ENCODE results near the gene PARD3B.

The PARD3B gene

GRCh38 chr2:205276116-205276777, 731.0 kb downstream of the PARD3B start:
- DNase-seq (ENCODE audit: low read depth): no peak

- DNase-seq (ENCODE audit: low read depth): no peak
Measured at GRCh38 chr2:205280596-205281236, 735.4 kb downstream of the PARD3B start.

GRCh38 chr2:205283736-205284270, 738.5 kb downstream of the PARD3B start:
- DNase-seq (ENCODE audit: low read depth): no peak

- DNase-seq (ENCODE audit: low read depth): no peak
Measured at GRCh38 chr2:205284334-205284733, 739.1 kb downstream of the PARD3B start.

GRCh38 chr2:205287316-205287715, 742.0 kb downstream of the PARD3B start:
- DNase-seq (ENCODE audit: low read depth): no peak

GRCh38 chr2:205288686-205289085, 743.4 kb downstream of the PARD3B start:
- DNase-seq (ENCODE audit: low read depth): no peak

GRCh38 chr2:205290299-205290698, 745.0 kb downstream of the PARD3B start:
- DNase-seq (ENCODE audit: low read depth): no peak

GRCh38 chr2:205292665-205293295, 747.5 kb downstream of the PARD3B start:
- no peak for DNase-seq (ENCODE audit: low read depth)

DNA sequence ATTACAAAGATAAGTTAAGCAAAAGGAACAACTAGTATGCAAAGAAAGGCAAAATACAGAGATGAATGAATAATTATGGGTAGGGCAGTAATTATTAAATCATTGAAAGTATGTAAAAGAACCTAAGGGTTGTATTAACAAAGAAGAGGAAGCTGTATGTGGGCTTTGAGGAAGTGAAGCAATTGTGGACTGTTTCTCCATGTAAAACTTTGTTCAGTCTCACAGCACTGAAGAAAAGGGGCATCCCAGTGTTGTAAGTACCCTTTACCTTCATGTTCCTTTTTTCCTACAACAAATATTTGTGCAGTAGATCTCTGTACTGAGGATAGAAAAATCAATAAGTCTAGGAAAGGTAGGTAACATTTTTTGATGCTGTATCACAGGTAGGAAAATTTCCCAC, 748.3 kb downstream of the PARD3B start:
- no peak for DNase-seq (ENCODE audit: low read depth)

DNA sequence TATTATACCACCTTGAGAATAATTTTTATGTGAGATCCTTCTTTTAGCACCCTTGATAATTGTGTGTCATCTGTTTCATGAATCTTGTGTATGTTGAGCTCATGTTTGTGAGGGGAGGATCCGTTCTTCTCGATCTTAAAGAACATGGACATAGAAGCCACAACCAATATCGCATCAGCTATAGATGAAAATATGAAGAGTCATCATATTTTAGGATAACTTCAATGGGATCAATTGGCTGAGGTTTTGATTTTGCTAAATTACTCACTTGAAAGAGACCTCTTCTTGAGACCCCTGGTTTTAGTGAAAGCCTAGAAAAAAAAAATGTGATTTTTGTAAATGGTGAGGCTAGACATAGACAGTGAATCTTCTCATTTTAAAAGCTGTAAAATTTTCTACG, 751.7 kb downstream of the PARD3B start:
- DNase-seq (ENCODE audit: low read depth): no peak

GRCh38 chr2:205297368-205297767, 752.1 kb downstream of the PARD3B start:
- no peak for DNase-seq (ENCODE audit: low read depth)

DNA sequence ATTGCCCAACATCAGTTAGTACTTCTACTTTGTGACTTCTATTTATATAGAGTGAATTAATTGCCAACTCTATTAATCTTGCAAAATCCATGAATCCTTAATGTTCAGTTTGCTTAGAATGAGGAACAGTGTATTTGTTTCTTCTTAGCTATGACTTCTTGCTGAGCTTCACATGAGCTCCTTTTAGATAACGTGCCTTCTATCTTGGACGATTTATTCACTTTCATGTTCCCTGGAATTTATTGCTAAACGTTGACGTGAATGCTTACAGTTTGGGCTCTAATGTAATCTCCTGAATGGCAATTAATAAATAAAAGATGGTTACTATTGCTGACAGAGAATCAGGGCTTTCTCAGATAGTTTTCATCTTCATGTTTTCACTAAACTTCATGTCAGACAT, 752.6 kb downstream of the PARD3B start:
- no peak for DNase-seq (ENCODE audit: low read depth)

GRCh38 chr2:205311201-205311600, 765.9 kb downstream of the PARD3B start:
- DNase-seq (ENCODE audit: low read depth): no peak

- DNase-seq (ENCODE audit: low read depth): no peak
Measured at GRCh38 chr2:205321231-205321630, 776.0 kb downstream of the PARD3B start.

DNA sequence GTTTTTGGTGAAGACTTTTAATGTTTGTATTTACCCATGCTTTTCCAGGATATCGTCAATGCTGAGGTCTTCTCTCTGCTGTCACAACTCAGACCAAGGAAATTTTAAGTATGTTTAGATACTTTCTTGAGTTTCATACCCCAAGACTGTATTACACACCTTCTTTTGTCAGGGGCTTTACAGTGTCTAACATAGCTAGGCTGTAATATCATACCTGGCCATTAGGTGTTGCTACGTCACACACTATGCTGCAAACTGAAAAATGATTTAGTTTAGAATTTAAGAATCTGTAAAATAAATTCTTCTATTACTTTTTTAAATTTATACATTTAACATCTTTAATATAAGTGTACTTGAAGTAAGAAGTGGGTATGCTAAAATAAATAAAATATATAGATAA, 778.7 kb downstream of the PARD3B start:
- DNase-seq (ENCODE audit: low read depth): no peak

- no peak for DNase-seq (ENCODE audit: low read depth)
Measured at GRCh38 chr2:205324355-205324754, 779.1 kb downstream of the PARD3B start.

GRCh38 chr2:205333351-205333750, 788.1 kb downstream of the PARD3B start:
- DNase-seq (ENCODE audit: low read depth): no peak

GRCh38 chr2:205337274-205337673, 792.0 kb downstream of the PARD3B start:
- DNase-seq (ENCODE audit: low read depth): no peak

- DNase-seq (ENCODE audit: low read depth): no peak
Measured at GRCh38 chr2:205338156-205338555, 792.9 kb downstream of the PARD3B start.

DNA sequence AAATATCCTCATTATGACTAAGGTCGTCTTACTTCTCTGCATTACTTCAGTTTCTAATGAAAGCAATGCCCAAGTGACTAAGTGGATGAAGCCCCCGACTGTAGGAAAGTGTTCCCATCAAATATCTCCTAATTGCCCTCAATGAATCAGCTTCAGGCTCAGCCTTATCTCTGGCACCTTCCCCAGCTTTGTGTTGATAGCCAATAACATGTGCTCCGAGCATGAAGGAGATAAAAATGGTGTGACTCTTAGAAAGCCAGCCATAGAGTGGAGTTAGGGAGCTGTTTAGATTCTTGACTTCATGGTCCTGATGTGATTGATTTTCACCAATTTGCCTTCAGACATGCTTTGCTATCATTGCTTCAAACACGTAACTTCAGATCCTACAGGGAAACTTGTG, 797.8 kb downstream of the PARD3B start:
- no peak for DNase-seq (ENCODE audit: low read depth)

GRCh38 chr2:205346649-205347048, 801.4 kb downstream of the PARD3B start:
- DNase-seq (ENCODE audit: low read depth): no peak

DNA sequence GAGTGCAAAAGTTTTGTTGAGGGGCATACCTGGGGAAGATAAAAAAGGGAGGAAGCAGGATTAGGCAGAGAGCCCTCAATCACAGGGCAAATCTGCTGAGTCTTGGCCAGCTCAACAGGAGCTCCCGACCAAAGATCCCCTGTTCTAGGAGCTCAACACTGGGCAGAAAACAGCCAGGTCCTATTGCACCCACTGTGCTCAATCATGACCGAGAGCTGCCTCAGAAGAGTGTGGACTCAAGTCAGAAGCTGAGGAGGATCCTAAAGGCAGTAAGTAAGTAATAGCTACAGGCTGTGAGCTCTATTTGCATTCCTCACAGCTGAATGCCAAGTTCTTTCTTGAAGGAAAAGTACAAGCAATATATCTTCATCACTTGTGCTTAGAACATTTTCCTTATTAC, 802.6 kb downstream of the PARD3B start:
- DNase-seq (ENCODE audit: low read depth): no peak

GRCh38 chr2:205352094-205352493, 806.8 kb downstream of the PARD3B start:
- DNase-seq (ENCODE audit: low read depth): no peak
